Fibroblast of lung (primary cell): Measurements from ENCODE around the gene AMBRA1. TPM values are rescaled to one million over a fixed set of nuclear protein-coding genes. Genes with fewer than 3 reads are reported as not detected.

Source experiments
- DNase-seq, 2 donors: peaks; one replicate each; pipeline versions ENCODE4 v3.0.0 to v3.0.0-alpha.2; 2010; ENCODE audit warnings: low read depth in 2 of 2
- H2AFZ ChIP-seq: 2 replicates; pipeline ENCODE4 v1.5.1; 2012; ENCODE audit warnings: low read length, control low read depth, inconsistent platforms
- H3K27ac ChIP-seq: 2 replicates; pipeline ENCODE4 v1.5.1; 2011; ENCODE audit warnings: low read length, control low read depth; ENCODE audit not compliant: insufficient read depth
- H3K27me3 ChIP-seq: 2 replicates; pipeline ENCODE4 v1.5.1; 2011; ENCODE audit warnings: mild to moderate bottlenecking, low read length; ENCODE audit not compliant: control insufficient read depth, insufficient read depth
- H3K36me3 ChIP-seq: 2 replicates; pipeline ENCODE4 v1.5.1; 2011; ENCODE audit warnings: low read length; ENCODE audit not compliant: control insufficient read depth, insufficient read depth
- H3K4me1 ChIP-seq: 2 replicates; pipeline ENCODE4 v1.5.1; 2011; ENCODE audit warnings: low read length; ENCODE audit not compliant: control insufficient read depth, insufficient read depth; ENCODE audit errors: extremely low read depth
- H3K4me2 ChIP-seq: 2 replicates; pipeline ENCODE4 v1.5.1; 2011; ENCODE audit warnings: low read length, control low read depth; ENCODE audit not compliant: insufficient read depth; ENCODE audit errors: extremely low read depth
- H3K4me3 ChIP-seq, 4 experiments: fragments of 200-600 bp in 1 of 4; sonication (generic) in 1 of 4; replicated peaks in 1 of 4; 2 replicates each; pipeline ENCODE4 v1.5.1; 2011 to 2016; ENCODE audit warnings: low read length in 4 of 4, low read depth in 3 of 4, mild to moderate bottlenecking in 3 of 4, control low read depth in 2 of 4, inconsistent platforms in 1 of 4, mixed read lengths in 1 of 4; ENCODE audit not compliant: insufficient read depth in 1 of 4; ENCODE audit errors: control extremely low read depth in 1 of 4
- H3K79me2 ChIP-seq: 2 replicates; pipeline ENCODE4 v1.5.1; 2012; ENCODE audit warnings: mild to moderate bottlenecking, low read length, inconsistent platforms; ENCODE audit not compliant: control insufficient read depth, insufficient read depth
- H3K9ac ChIP-seq: 2 replicates; pipeline ENCODE4 v1.5.1; 2011; ENCODE audit warnings: mild to moderate bottlenecking, low read length, control low read depth; ENCODE audit not compliant: insufficient read depth
- H3K9me3 ChIP-seq: 2 replicates; pipeline ENCODE4 v1.5.1; 2012; ENCODE audit warnings: low read depth, low read length; ENCODE audit not compliant: control insufficient read depth, insufficient read depth
- H4K20me1 ChIP-seq: 2 replicates; pipeline ENCODE4 v1.5.1; 2011; ENCODE audit warnings: low read length; ENCODE audit not compliant: control insufficient read depth, insufficient read depth; ENCODE audit errors: extremely low read depth
- EZH2 ChIP-seq: IDR thresholded peaks from 2 replicates; pipeline ENCODE4 v1.5.1; 2012; ENCODE audit warnings: low read length, control low read depth, mild to moderate bottlenecking; ENCODE audit errors: missing control alignments
- polyA plus RNA-seq, 2 donors: library from polyadenylated mRNA; depleted of rRNA in 1 of 2; stranded (reverse) in 1 of 2; unstranded in 1 of 2; fragments of >200 nt; gene quantifications; 2 replicates each; pipeline ENCODE4 v1.2.1, GENCODE V29; 2011 to 2012; ENCODE audit warnings: missing spikeins in 1 of 2
- total RNA-seq: library from RNA; depleted of rRNA; stranded (reverse); fragments of >200 nt; gene quantifications from 2 replicates; pipeline ENCODE4 v1.2.1, GENCODE V29; 2014
- TF ChIP-seq, protein P1 (sequence below), 2 donors: IDR thresholded peaks in 1 of 2; conservative IDR thresholded peaks in 1 of 2; 1 replicate in 1 of 2; 2 replicates in 1 of 2; pipeline ENCODE4 v1.5.1; 2011 to 2012; ENCODE audit warnings: low read length in 2 of 2, control low read depth in 1 of 2, inconsistent platforms in 1 of 2, low read depth in 1 of 2, mild to moderate bottlenecking in 1 of 2

The AMBRA1 gene
- total and polyA plus RNA-seq, 2 donors (not counting 1 experiment from before 2014, with no cell fraction given), result 8.3 to 23.3 TPM

DNA sequence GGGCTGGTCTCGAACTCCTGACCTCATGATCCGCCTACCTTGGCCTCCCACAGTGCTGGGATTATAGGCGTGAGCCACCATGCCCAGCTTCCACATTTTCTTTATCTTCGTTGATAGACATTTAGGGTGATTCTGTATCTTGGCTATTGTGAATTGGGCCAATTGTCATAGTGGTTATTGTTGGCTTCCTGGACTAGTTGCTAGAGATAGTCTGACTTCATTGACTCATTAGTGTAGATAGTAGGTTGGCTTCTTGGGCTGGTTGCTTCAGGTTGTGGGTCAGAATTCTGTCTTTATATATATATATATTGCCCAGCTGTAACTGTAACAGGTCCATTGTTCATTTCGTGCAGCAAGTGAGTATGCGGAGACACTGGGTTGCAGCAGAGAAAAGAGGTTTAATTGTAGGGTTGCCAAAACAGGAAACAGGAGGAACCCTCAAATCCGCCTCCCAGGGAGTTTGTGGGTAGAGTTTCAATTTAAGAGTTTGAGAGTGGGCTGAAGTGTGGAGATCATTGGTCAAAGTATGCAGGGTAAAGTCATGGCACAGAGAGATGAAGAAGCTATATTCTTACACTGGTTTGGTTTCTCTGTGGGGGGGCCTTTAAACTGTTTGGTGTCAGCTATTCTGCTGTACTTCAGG is 45.5 kb upstream of the AMBRA1 start:
- H3K4me3 ChIP-seq, result no peak overlapping the region
- TF ChIP-seq, protein P1, sequence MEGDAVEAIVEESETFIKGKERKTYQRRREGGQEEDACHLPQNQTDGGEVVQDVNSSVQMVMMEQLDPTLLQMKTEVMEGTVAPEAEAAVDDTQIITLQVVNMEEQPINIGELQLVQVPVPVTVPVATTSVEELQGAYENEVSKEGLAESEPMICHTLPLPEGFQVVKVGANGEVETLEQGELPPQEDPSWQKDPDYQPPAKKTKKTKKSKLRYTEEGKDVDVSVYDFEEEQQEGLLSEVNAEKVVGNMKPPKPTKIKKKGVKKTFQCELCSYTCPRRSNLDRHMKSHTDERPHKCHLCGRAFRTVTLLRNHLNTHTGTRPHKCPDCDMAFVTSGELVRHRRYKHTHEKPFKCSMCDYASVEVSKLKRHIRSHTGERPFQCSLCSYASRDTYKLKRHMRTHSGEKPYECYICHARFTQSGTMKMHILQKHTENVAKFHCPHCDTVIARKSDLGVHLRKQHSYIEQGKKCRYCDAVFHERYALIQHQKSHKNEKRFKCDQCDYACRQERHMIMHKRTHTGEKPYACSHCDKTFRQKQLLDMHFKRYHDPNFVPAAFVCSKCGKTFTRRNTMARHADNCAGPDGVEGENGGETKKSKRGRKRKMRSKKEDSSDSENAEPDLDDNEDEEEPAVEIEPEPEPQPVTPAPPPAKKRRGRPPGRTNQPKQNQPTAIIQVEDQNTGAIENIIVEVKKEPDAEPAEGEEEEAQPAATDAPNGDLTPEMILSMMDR (conservative IDR thresholded peaks at IDR 0.05 in 1 of 2, IDR thresholded peaks at IDR 0.05 in 1 of 2; ENCODE audit: low read depth in 1 of 2, low read length in 2 of 2), result no peak
- no peak for TF ChIP-seq EZH2
- no peaks in the 10 kb centered on the region for H3K27me3 ChIP-seq
- DNase-seq, result no peak
- no peaks in the 10 kb centered on the region for H3K4me1 ChIP-seq
- H3K27ac ChIP-seq, result no peak overlapping the region
- H2AFZ ChIP-seq, result no peak overlapping the region
- no peaks in the 10 kb centered on the region for H3K36me3 ChIP-seq
- no peaks in the 10 kb centered on the region for H4K20me1 ChIP-seq
- H3K4me2 ChIP-seq, result no peak overlapping the region
- H3K79me2 ChIP-seq, result no peaks in the 10 kb centered on the region
- no peaks in the 10 kb centered on the region for H3K9me3 ChIP-seq
- H3K9ac ChIP-seq, result no peak overlapping the region

- H4K20me1 ChIP-seq, result no peaks in the 10 kb centered on the region
- H3K4me2 ChIP-seq, result no peak overlapping the region
- no peak for DNase-seq
- H3K27me3 ChIP-seq, result no peaks in the 10 kb centered on the region
- no peak overlapping the region for H3K9ac ChIP-seq
- no peaks in the 10 kb centered on the region for H3K4me1 ChIP-seq
- H3K27ac ChIP-seq, result no peak overlapping the region
- H3K36me3 ChIP-seq, result no peaks in the 10 kb centered on the region
- no peak overlapping the region for H2AFZ ChIP-seq
- no peak for TF ChIP-seq EZH2
- TF ChIP-seq, protein P1 (conservative IDR thresholded peaks at IDR 0.05 in 1 of 2, IDR thresholded peaks at IDR 0.05 in 1 of 2; ENCODE audit: low read depth in 1 of 2, low read length in 2 of 2), result no peak
- no peaks in the 10 kb centered on the region for H3K79me2 ChIP-seq
- no peaks in the 10 kb centered on the region for H3K9me3 ChIP-seq
- no peak overlapping the region for H3K4me3 ChIP-seq
Measured at GRCh38 chr11:46637546-46637945, 43.7 kb upstream of the AMBRA1 start.

GRCh38 chr11:46635557-46636139 is 41.8 kb upstream of the AMBRA1 start:
- TF ChIP-seq, protein P1 (conservative IDR thresholded peaks at IDR 0.05 in 1 of 2, IDR thresholded peaks at IDR 0.05 in 1 of 2; ENCODE audit: low read depth in 1 of 2, low read length in 2 of 2), result no peak
- TF ChIP-seq EZH2, result no peak
- Histone ChIP-seq H4K20me1 (no peaks in the 10 kb centered on the region), H3K36me3 (no peaks in the 10 kb centered on the region), H3K4me3 (no peak overlapping the region), H3K27me3 (no peaks in the 10 kb centered on the region), H3K27ac (no peak overlapping the region), H2AFZ (no peak overlapping the region), H3K9me3 (no peaks in the 10 kb centered on the region), H3K79me2 (no peaks in the 10 kb centered on the region), H3K9ac (no peak overlapping the region), H3K4me2 (no peak overlapping the region), H3K4me1 (no peaks in the 10 kb centered on the region)
- DNase-seq, result no peak
